ENCODE measurements around the gene NCAPD2.

The NCAPD2 gene

GRCh38 chr12:6546016-6546415 lies 52.1 kb downstream of the NCAPD2 start:
- CTCF ChIA-PET, result interaction anchor here (0.7 to 2.6 kb wide), 5 partner anchors 8 to 279 kb away, joined by 3 to 22 read pairs (median 3); no protein-coding TSS in a partner anchor
- no peak for DNase-seq (ENCODE audit: extremely low spot score)
- POLR2A ChIA-PET, result interaction anchor here (0.5 to 1.7 kb wide), 2 partner anchors 12 to 55 kb away, joined by 3 to 5 read pairs; partner anchors contain the start of gene GAPDH
- TF ChIP-seq CTCF (IDR thresholded peaks at IDR 0.05; ENCODE audit: control extremely low read depth, extremely low read depth, low read depth, missing control alignments), result no peak

GRCh38 chr12:6547566-6547965 lies 53.7 kb downstream of the NCAPD2 start:
- ChIA-PET POLR2A (interaction anchor here (1.7 kb wide), 1 partner anchor 13 kb away, joined by 5 read pairs; the partner anchor contains the start of gene GAPDH), CTCF (interaction anchor here (2.6 kb wide), 1 partner anchor 9 kb away, joined by 22 read pairs; no protein-coding TSS in a partner anchor)
- no peak for DNase-seq (ENCODE audit: extremely low spot score)
- TF ChIP-seq CTCF (IDR thresholded peaks at IDR 0.05; ENCODE audit: control extremely low read depth, extremely low read depth, low read depth, missing control alignments), result no peak

GRCh38 chr12:6547987-6548386 lies 54.1 kb downstream of the NCAPD2 start:
- TF ChIP-seq CTCF (IDR thresholded peaks at IDR 0.05; ENCODE audit: control extremely low read depth, extremely low read depth, low read depth, missing control alignments), result no peak
- ChIA-PET CTCF (interaction anchor here (2.6 to 7.3 kb wide), 2 partner anchors 10 to 17 kb away, joined by 22 to 58 read pairs; no protein-coding TSS in a partner anchor), POLR2A (no interaction called here)
- DNase-seq (ENCODE audit: extremely low spot score), result no peak

GRCh38 chr12:6548556-6548955 lies 54.7 kb downstream of the NCAPD2 start:
- ChIA-PET CTCF (interaction anchor here (1.1 to 20.9 kb wide), 3 partner anchors 9 to 16 kb away, joined by 3 to 280 read pairs (median 58); partner anchors contain the start of gene GAPDH), POLR2A (no interaction called here)
- TF ChIP-seq CTCF (IDR thresholded peaks at IDR 0.05; ENCODE audit: control extremely low read depth, extremely low read depth, low read depth, missing control alignments), result no peak
- no peak for DNase-seq (ENCODE audit: extremely low spot score)

GRCh38 chr12:6548966-6549683 lies 55.2 kb downstream of the NCAPD2 start:
- ChIA-PET CTCF (interaction anchor here (1.1 to 20.9 kb wide), 5 partner anchors 9 to 324 kb away, joined by 3 to 280 read pairs (median 3); partner anchors contain the start of genes GAPDH and SPSB2), POLR2A (interaction anchor here (0.8 kb wide), 1 partner anchor 15 kb away, joined by 5 read pairs; the partner anchor contains the start of gene GAPDH)
- no peak for TF ChIP-seq CTCF (IDR thresholded peaks at IDR 0.05; ENCODE audit: control extremely low read depth, extremely low read depth, low read depth, missing control alignments)
- DNase-seq (ENCODE audit: extremely low spot score), result no peak

- TF ChIP-seq CTCF (IDR thresholded peaks at IDR 0.05; ENCODE audit: control extremely low read depth, extremely low read depth, low read depth, missing control alignments), result no peak
- ChIA-PET POLR2A (interaction anchor here (0.8 kb wide), 1 partner anchor 16 kb away, joined by 5 read pairs; the partner anchor contains the start of gene GAPDH), CTCF (interaction anchor here (0.9 to 20.9 kb wide), 6 partner anchors 8 to 323 kb away, joined by 3 to 280 read pairs (median 3); partner anchors contain the start of genes GAPDH and SPSB2)
- DNase-seq (ENCODE audit: extremely low spot score), result no peak
These were observed 55.8 kb downstream of the NCAPD2 start for GRCh38 chr12:6549684-6550151.

All from GM10248 (cell line).